Neural progenitor cell (in vitro differentiated cells): ENCODE results near the gene RUNDC1. TPM values are rescaled to one million over a fixed set of nuclear protein-coding genes. Genes with fewer than 3 reads are reported as not detected.
A peak's percentile ranks its signal among the peaks of the same experiment; 100 is the strongest.

Experiments used
- DNase-seq: peaks from one replicate; pipeline ENCODE4 v3.0.0-alpha.2; 2016; ENCODE audit warnings: low spot score
- H2AFZ ChIP-seq: fragments of 200-600 bp; sonication (generic); replicated peaks from 2 replicates; pipeline ENCODE4 v1.6.1; 2016; ENCODE audit warnings: antibody characterized with exemption
- H3F3A ChIP-seq: fragments of 200-600 bp; sonication (generic); 2 replicates; pipeline ENCODE4 v1.6.1; 2016; ENCODE audit warnings: antibody characterized with exemption, low read depth
- H3K27ac ChIP-seq: fragments of 200-600 bp; sonication (generic); 2 replicates; pipeline ENCODE4 v1.5.1; 2016; ENCODE audit warnings: mild to moderate bottlenecking
- H3K27me3 ChIP-seq: fragments of 200-600 bp; sonication (generic); 2 replicates; pipeline ENCODE4 v1.6.1; 2016; ENCODE audit warnings: mild to moderate bottlenecking, moderate library complexity
- H3K36me3 ChIP-seq: fragments of 200-600 bp; sonication (generic); 2 replicates; pipeline ENCODE4 v1.5.1; 2016
- H3K4me1 ChIP-seq: fragments of 200-600 bp; sonication (generic); 2 replicates; pipeline ENCODE4 v1.6.1; 2016; ENCODE audit warnings: mixed run types
- H3K4me2 ChIP-seq: fragments of 200-600 bp; sonication (generic); 2 replicates; pipeline ENCODE4 v1.6.1; 2016
- H3K4me3 ChIP-seq: fragments of 200-600 bp; sonication (generic); 2 replicates; pipeline ENCODE4 v1.5.1; 2016
- H3K79me2 ChIP-seq: fragments of 200-600 bp; sonication (generic); 2 replicates; pipeline ENCODE4 v1.6.1; 2016; ENCODE audit warnings: low read depth
- H3K9ac ChIP-seq: fragments of 200-600 bp; sonication (generic); 2 replicates; pipeline ENCODE4 v1.6.1; 2016
- H3K9me3 ChIP-seq: fragments of 200-600 bp; sonication (generic); 2 replicates; pipeline ENCODE4 v1.5.1; 2016; ENCODE audit warnings: low read depth
- H4K20me1 ChIP-seq: fragments of 200-600 bp; sonication (generic); 2 replicates; pipeline ENCODE4 v1.6.1; 2016; ENCODE audit warnings: low read depth
- H3K27ac Mint-ChIP-seq: 3 replicates; pipeline ENCODE4 v1.8.0; 2021; ENCODE audit warnings: mixed read lengths
- H3K27me3 Mint-ChIP-seq: 2 replicates; pipeline ENCODE4 v1.8.0; 2022; ENCODE audit warnings: low read depth, mild to moderate bottlenecking, inconsistent platforms, moderate library complexity, mixed read lengths; ENCODE audit not compliant: insufficient read depth
- H3K36me3 Mint-ChIP-seq: 3 replicates; pipeline ENCODE4 v1.8.0; 2021; ENCODE audit warnings: mixed read lengths
- H3K4me1 Mint-ChIP-seq: 3 replicates; pipeline ENCODE4 v1.8.0; 2021; ENCODE audit warnings: mixed read lengths
- H3K4me3 Mint-ChIP-seq: 3 replicates; pipeline ENCODE4 v1.8.0; 2021; ENCODE audit warnings: mild to moderate bottlenecking, moderate library complexity, mixed read lengths
- H3K9me3 Mint-ChIP-seq: 3 replicates; pipeline ENCODE4 v1.8.0; 2020; ENCODE audit warnings: mixed read lengths
- EZH2 ChIP-seq: fragments of 200-600 bp; sonication (generic); IDR thresholded peaks from 2 replicates; pipeline ENCODE4 v1.6.1; 2017; ENCODE audit warnings: antibody characterized with exemption, mild to moderate bottlenecking, moderate library complexity
- EZH2phosphoT487 ChIP-seq: fragments of 200-600 bp; sonication (generic); IDR thresholded peaks from 2 replicates; pipeline ENCODE4 v1.6.1; 2017; ENCODE audit warnings: antibody characterized with exemption
- total RNA-seq: library from RNA; depleted of rRNA; stranded (reverse); fragments of >200 nt; gene quantifications from 2 replicates; pipeline ENCODE4 v1.2.3, GENCODE V29; 2015; ENCODE audit warnings: low replicate concordance
- TF ChIP-seq, protein P1 (sequence below): fragments of 200-600 bp; sonication (generic); IDR thresholded peaks from 2 replicates; pipeline ENCODE4 v1.5.1; 2017; ENCODE audit warnings: antibody characterized with exemption, mild to moderate bottlenecking

The RUNDC1 gene
- total RNA-seq, 1 donor from 2014 or later: 11.4 TPM

DNA sequence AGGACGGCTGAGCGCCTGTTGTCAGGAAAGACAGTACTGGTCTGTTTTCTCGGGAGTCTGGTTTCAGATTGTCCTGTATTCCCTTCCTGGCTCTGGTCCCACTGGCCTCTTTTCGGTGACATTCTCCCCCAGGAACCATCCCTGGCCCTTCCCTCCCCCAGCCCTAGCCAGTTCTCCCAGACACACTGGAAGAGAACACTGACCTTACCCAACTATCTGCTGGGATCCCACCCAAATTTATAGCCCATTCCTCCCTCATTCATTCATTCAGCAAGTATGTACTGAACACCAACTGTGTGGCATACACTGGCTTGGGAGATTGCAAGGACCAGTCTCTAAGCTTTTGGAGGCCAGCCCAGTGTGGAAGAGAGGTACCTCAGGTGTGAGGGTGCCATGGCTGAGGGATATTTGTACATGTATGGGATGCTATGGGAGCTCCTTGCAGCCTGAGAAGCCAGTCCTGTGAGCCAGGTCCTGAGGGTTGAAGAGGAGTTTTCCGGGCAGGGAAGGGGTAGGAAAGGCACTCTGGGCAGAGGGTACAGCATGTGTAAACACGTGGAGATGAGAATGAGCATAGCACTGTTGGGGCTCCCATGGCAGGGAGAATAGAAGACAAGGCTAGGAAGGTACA, 49.9 kb downstream of the RUNDC1 start:
- peaks cover 9% of the 10 kb centered on the region for H3K27me3 Mint-ChIP-seq
- H3K9me3 Mint-ChIP-seq: no peaks in the 10 kb centered on the region
- Histone ChIP-seq H3F3A (peaks cover 43% of the 10 kb centered on the region), H3K79me2 (peaks cover 16% of the 10 kb centered on the region), H3K4me2 (no peak overlapping the region), H3K36me3 (no peaks in the 10 kb centered on the region), H3K4me3 (no peak overlapping the region), H3K9me3 (no peaks in the 10 kb centered on the region), H2AFZ (no peak overlapping the region), H3K27me3 (no peaks in the 10 kb centered on the region), H3K27ac (no peak overlapping the region), H3K9ac (no peak overlapping the region), H3K4me1 (peaks cover 49% of the 10 kb centered on the region), H4K20me1 (no peaks in the 10 kb centered on the region)
- peak overlapping the region; percentile 4 for H3K27ac Mint-ChIP-seq
- H3K4me3 Mint-ChIP-seq: no peak overlapping the region
- DNase-seq: no peak
- H3K4me1 Mint-ChIP-seq: peaks cover 48% of the 10 kb centered on the region
- H3K36me3 Mint-ChIP-seq: peaks cover 15% of the 10 kb centered on the region
- TF ChIP-seq, protein P1, sequence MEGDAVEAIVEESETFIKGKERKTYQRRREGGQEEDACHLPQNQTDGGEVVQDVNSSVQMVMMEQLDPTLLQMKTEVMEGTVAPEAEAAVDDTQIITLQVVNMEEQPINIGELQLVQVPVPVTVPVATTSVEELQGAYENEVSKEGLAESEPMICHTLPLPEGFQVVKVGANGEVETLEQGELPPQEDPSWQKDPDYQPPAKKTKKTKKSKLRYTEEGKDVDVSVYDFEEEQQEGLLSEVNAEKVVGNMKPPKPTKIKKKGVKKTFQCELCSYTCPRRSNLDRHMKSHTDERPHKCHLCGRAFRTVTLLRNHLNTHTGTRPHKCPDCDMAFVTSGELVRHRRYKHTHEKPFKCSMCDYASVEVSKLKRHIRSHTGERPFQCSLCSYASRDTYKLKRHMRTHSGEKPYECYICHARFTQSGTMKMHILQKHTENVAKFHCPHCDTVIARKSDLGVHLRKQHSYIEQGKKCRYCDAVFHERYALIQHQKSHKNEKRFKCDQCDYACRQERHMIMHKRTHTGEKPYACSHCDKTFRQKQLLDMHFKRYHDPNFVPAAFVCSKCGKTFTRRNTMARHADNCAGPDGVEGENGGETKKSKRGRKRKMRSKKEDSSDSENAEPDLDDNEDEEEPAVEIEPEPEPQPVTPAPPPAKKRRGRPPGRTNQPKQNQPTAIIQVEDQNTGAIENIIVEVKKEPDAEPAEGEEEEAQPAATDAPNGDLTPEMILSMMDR: no peak
- no peak for TF ChIP-seq EZH2phosphoT487

DNA sequence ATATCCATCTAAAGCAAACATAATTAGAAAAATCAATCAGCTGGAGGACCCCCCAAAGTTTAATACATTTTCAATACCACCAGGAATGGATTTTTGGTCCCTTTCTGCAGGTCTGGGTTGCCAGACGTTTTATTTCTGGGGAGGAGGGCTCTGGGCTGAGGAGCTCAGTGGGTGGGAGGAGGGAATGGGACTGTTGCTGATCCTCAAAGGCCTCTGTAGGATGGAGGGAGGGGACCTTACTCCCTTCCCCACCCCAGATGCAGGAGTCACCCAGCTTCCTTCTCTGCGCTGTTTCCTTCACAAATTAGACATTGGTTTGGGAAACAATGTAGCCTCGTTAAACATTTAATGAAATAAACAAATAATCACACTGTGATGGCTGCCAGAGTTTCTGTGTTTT, 51.3 kb downstream of the RUNDC1 start:
- TF ChIP-seq, protein P1: no peak
- TF ChIP-seq EZH2phosphoT487 (no peak), EZH2 (no peak)
- peaks cover 62% of the 10 kb centered on the region for H3K4me1 Mint-ChIP-seq
- Histone ChIP-seq H3K4me1 (peaks cover 51% of the 10 kb centered on the region), H3F3A (peaks cover 48% of the 10 kb centered on the region), H2AFZ (no peak overlapping the region), H3K9me3 (no peaks in the 10 kb centered on the region), H3K79me2 (peaks cover 1% of the 10 kb centered on the region), H3K4me3 (no peak overlapping the region), H3K36me3 (no peaks in the 10 kb centered on the region), H3K27me3 (no peaks in the 10 kb centered on the region), H3K9ac (no peak overlapping the region), H3K27ac (no peak overlapping the region), H4K20me1 (no peaks in the 10 kb centered on the region), H3K4me2 (peak overlapping the region; percentile 42)
- no peaks in the 10 kb centered on the region for H3K9me3 Mint-ChIP-seq
- H3K36me3 Mint-ChIP-seq: peaks cover 15% of the 10 kb centered on the region
- peak overlapping the region; percentile 82 for H3K27ac Mint-ChIP-seq
- H3K27me3 Mint-ChIP-seq: peaks cover 9% of the 10 kb centered on the region
- H3K4me3 Mint-ChIP-seq: no peak overlapping the region
- no peak for DNase-seq

DNA sequence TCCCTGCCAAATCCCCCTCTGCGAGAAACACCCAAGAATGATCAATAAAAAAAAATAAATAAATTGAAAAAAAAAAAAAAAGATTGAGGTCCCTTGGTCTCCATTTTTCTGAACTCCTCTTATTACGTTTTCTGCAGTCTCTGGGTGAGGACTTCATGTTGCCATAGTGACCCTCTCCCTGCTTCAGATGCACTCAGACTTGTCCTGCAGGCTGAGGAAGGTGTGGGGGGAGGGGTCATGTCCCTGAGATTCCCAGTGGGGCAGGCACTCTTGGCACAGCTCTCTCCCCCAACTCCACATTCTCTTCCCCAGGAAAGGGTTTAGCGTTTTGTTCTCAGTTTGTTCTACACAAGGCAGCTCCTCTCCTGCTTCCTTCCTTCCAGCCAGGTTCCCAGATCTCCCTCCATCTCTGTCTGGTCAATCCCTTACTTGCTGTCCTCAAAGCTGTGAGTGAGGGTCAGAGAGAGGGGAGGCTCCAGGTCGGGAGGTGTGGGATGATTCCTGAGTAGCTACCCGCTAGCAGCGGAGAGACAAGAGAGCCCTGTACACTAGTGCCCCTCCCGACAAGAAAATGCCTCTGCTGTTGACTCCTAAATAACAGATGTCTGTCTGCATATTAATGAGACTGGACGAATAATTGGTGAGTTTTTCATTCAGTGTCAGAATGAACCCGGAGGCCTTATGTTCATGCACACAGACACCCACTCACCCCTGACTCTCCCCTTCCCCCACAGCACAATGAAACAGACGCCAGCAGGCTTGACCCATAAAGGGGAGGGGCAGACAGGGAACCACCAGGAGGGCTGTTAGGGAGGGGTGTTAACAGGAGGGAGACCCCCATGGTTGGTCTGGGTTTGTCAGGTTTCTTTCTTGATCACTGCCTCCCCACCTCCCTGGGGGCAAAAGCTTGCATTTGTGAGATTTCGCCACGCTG, 53.9 kb downstream of the RUNDC1 start:
- Mint-ChIP-seq H3K4me1 (peaks cover 55% of the 10 kb centered on the region), H3K27ac (peak overlapping the region; percentile 99), H3K4me3 (peak overlapping the region; percentile 79), H3K36me3 (peaks cover under 1% of the 10 kb centered on the region), H3K27me3 (peaks cover 11% of the 10 kb centered on the region), H3K9me3 (no peaks in the 10 kb centered on the region)
- no peaks in the 10 kb centered on the region for H3K79me2 ChIP-seq
- H3K4me1 ChIP-seq: peaks cover 54% of the 10 kb centered on the region
- no peaks in the 10 kb centered on the region for H3K27me3 ChIP-seq
- peak overlapping the region; percentile 76 for H3K4me2 ChIP-seq
- peaks cover 64% of the 10 kb centered on the region for H3F3A ChIP-seq
- no peaks in the 10 kb centered on the region for H3K36me3 ChIP-seq
- no peak overlapping the region for H3K9ac ChIP-seq
- no peak overlapping the region for H2AFZ ChIP-seq
- TF ChIP-seq EZH2 (no peak), EZH2phosphoT487 (no peak)
- TF ChIP-seq, protein P1: peak; percentile 3
- peak overlapping the region; percentile 29 for H3K4me3 ChIP-seq
- H3K9me3 ChIP-seq: no peaks in the 10 kb centered on the region
- H3K27ac ChIP-seq: peak overlapping the region; percentile 83
- DNase-seq: peak; percentile 48
- H4K20me1 ChIP-seq: no peaks in the 10 kb centered on the region
